GM08714 (cell line): Measurements from ENCODE around the gene COL25A1.

ENCODE experiments used
- H3K4me3 ChIP-seq: fragments of 200-500 bp; sonication (Bioruptor generic); 2 replicates; pipeline ENCODE4 v1.5.1; 2014; ENCODE audit warnings: mild to moderate bottlenecking, low read length, inconsistent platforms
- ZNF274 ChIP-seq: IDR thresholded peaks from 2 replicates; pipeline ENCODE4 v1.6.1; 2012; ENCODE audit warnings: mild to moderate bottlenecking, low read depth, low read length

COL25A1 gene

GRCh38 chr4:108933046-108933445 is 369.4 kb downstream of the COL25A1 start:
- no peak overlapping the region for H3K4me3 ChIP-seq
- TF ChIP-seq ZNF274 = no peak

GRCh38 chr4:108931926-108932325 is 370.5 kb downstream of the COL25A1 start:
- no peak for TF ChIP-seq ZNF274
- no peak overlapping the region for H3K4me3 ChIP-seq

- no peak for TF ChIP-seq ZNF274
- no peak overlapping the region for H3K4me3 ChIP-seq
Observed at GRCh38 chr4:108930186-108930585, 372.3 kb downstream of the COL25A1 start.

- no peak for TF ChIP-seq ZNF274
- H3K4me3 ChIP-seq = no peak overlapping the region
Observed at GRCh38 chr4:108926781-108927180, 375.7 kb downstream of the COL25A1 start.

- no peak overlapping the region for H3K4me3 ChIP-seq
- TF ChIP-seq ZNF274 = no peak
Observed at GRCh38 chr4:108926061-108926460, 376.4 kb downstream of the COL25A1 start.

GRCh38 chr4:108922191-108922590 is 380.3 kb downstream of the COL25A1 start:
- no peak for TF ChIP-seq ZNF274

GRCh38 chr4:108920395-108921087 is 381.9 kb downstream of the COL25A1 start:
- H3K4me3 ChIP-seq = no peak overlapping the region
- TF ChIP-seq ZNF274 = no peak

More at GRCh38 chr4:108922191-108922590, 380.3 kb downstream of the COL25A1 start:
- no peak overlapping the region for H3K4me3 ChIP-seq

- H3K4me3 ChIP-seq = no peak overlapping the region
Observed at GRCh38 chr4:108919226-108919893, 383.1 kb downstream of the COL25A1 start.

GRCh38 chr4:108917255-108917654 is 385.2 kb downstream of the COL25A1 start:
- no peak overlapping the region for H3K4me3 ChIP-seq
- no peak for TF ChIP-seq ZNF274

More at GRCh38 chr4:108919226-108919893, 383.1 kb downstream of the COL25A1 start:
- no peak for TF ChIP-seq ZNF274

GRCh38 chr4:108916638-108917037 is 385.8 kb downstream of the COL25A1 start:
- no peak overlapping the region for H3K4me3 ChIP-seq
- TF ChIP-seq ZNF274 = no peak

- no peak overlapping the region for H3K4me3 ChIP-seq
- TF ChIP-seq ZNF274 = no peak
Observed at GRCh38 chr4:108906866-108907367, 395.5 kb downstream of the COL25A1 start.

- no peak overlapping the region for H3K4me3 ChIP-seq
- no peak for TF ChIP-seq ZNF274
Observed at GRCh38 chr4:108906006-108906405, 396.5 kb downstream of the COL25A1 start.

- H3K4me3 ChIP-seq = no peak overlapping the region
- no peak for TF ChIP-seq ZNF274
Observed at GRCh38 chr4:108903464-108904221, 398.8 kb downstream of the COL25A1 start.

- TF ChIP-seq ZNF274 = no peak
- H3K4me3 ChIP-seq = no peak overlapping the region
Observed at GRCh38 chr4:108902769-108903168, 399.7 kb downstream of the COL25A1 start.

- no peak overlapping the region for H3K4me3 ChIP-seq
- no peak for TF ChIP-seq ZNF274
Observed at GRCh38 chr4:108901291-108901690, 401.2 kb downstream of the COL25A1 start.
